ENCODE data around the gene RNF144A. TPM values are rescaled to one million over a fixed set of nuclear protein-coding genes. Genes with fewer than 3 reads are reported as not detected.

RNF144A gene
- total and polyA plus RNA-seq, 2 of the 13 experiments (the other 11 are each of a cell fraction or from before 2014, with no cell fraction given) = 13.9 to 16.5 TPM

DNA sequence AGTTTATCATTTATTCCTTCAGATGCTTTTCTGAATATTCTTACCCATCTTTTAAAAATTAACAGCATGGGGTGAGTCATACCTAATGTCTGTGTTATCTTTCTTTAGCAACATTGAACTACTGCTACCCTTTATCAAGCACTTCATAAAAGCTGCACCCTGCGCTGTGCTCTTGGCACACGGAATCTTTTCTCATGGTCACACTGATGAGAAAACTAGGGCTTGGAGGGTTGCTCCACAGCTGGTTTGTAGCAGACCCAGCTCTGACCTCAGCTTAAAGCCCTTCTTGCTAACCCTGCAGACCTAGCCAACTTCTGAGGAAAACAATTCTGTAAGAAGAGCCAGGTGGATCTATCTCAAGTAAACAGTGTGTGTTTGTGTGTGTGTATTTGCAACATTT, 106.3 kb downstream of the RNF144A start (continued):
- TF ChIP-seq, protein P1, sequence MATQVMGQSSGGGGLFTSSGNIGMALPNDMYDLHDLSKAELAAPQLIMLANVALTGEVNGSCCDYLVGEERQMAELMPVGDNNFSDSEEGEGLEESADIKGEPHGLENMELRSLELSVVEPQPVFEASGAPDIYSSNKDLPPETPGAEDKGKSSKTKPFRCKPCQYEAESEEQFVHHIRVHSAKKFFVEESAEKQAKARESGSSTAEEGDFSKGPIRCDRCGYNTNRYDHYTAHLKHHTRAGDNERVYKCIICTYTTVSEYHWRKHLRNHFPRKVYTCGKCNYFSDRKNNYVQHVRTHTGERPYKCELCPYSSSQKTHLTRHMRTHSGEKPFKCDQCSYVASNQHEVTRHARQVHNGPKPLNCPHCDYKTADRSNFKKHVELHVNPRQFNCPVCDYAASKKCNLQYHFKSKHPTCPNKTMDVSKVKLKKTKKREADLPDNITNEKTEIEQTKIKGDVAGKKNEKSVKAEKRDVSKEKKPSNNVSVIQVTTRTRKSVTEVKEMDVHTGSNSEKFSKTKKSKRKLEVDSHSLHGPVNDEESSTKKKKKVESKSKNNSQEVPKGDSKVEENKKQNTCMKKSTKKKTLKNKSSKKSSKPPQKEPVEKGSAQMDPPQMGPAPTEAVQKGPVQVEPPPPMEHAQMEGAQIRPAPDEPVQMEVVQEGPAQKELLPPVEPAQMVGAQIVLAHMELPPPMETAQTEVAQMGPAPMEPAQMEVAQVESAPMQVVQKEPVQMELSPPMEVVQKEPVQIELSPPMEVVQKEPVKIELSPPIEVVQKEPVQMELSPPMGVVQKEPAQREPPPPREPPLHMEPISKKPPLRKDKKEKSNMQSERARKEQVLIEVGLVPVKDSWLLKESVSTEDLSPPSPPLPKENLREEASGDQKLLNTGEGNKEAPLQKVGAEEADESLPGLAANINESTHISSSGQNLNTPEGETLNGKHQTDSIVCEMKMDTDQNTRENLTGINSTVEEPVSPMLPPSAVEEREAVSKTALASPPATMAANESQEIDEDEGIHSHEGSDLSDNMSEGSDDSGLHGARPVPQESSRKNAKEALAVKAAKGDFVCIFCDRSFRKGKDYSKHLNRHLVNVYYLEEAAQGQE (IDR thresholded peaks at IDR 0.05; ENCODE audit: borderline replicate concordance in 1 of 2, low read depth in 1 of 2, low read length in 2 of 2) = no peak
- no peak for TF ChIP-seq KDM5B (CRISPR knock-in tag; IDR thresholded peaks at IDR 0.05; ENCODE audit: borderline replicate concordance)

DNA sequence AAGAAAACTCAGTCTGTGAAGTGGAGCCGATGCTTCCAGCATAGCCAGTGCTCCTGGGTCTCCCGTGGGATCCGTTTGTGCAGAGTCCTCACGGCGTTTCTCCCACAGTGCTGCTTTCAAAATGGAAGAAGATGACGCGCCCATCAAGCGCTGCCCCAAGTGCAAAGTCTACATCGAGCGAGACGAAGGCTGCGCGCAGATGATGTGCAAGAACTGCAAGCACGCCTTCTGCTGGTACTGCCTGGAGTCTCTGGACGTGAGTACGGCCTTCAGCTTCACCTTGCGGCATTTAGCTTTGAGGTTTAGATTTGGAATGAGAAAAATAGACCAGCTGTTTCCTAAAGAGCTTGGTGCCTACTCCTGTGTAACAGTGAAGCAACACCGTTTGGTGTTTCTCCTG, 107.0 kb downstream of the RNF144A start:
- no peak for FAIRE-seq
- TF ChIP-seq HNRNPUL1 (IDR thresholded peaks at IDR 0.05; ENCODE audit: low read depth, low read length) = no peak
- TF ChIP-seq, protein P2, sequence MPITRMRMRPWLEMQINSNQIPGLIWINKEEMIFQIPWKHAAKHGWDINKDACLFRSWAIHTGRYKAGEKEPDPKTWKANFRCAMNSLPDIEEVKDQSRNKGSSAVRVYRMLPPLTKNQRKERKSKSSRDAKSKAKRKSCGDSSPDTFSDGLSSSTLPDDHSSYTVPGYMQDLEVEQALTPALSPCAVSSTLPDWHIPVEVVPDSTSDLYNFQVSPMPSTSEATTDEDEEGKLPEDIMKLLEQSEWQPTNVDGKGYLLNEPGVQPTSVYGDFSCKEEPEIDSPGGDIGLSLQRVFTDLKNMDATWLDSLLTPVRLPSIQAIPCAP (CRISPR knock-in tag; IDR thresholded peaks at IDR 0.05; ENCODE audit: low read depth) = no peak
- TF ChIP-seq, protein P3, sequence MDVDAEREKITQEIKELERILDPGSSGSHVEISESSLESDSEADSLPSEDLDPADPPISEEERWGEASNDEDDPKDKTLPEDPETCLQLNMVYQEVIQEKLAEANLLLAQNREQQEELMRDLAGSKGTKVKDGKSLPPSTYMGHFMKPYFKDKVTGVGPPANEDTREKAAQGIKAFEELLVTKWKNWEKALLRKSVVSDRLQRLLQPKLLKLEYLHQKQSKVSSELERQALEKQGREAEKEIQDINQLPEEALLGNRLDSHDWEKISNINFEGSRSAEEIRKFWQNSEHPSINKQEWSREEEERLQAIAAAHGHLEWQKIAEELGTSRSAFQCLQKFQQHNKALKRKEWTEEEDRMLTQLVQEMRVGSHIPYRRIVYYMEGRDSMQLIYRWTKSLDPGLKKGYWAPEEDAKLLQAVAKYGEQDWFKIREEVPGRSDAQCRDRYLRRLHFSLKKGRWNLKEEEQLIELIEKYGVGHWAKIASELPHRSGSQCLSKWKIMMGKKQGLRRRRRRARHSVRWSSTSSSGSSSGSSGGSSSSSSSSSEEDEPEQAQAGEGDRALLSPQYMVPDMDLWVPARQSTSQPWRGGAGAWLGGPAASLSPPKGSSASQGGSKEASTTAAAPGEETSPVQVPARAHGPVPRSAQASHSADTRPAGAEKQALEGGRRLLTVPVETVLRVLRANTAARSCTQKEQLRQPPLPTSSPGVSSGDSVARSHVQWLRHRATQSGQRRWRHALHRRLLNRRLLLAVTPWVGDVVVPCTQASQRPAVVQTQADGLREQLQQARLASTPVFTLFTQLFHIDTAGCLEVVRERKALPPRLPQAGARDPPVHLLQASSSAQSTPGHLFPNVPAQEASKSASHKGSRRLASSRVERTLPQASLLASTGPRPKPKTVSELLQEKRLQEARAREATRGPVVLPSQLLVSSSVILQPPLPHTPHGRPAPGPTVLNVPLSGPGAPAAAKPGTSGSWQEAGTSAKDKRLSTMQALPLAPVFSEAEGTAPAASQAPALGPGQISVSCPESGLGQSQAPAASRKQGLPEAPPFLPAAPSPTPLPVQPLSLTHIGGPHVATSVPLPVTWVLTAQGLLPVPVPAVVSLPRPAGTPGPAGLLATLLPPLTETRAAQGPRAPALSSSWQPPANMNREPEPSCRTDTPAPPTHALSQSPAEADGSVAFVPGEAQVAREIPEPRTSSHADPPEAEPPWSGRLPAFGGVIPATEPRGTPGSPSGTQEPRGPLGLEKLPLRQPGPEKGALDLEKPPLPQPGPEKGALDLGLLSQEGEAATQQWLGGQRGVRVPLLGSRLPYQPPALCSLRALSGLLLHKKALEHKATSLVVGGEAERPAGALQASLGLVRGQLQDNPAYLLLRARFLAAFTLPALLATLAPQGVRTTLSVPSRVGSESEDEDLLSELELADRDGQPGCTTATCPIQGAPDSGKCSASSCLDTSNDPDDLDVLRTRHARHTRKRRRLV (CRISPR knock-in tag; IDR thresholded peaks at IDR 0.05) = no peak
- Histone ChIP-seq H3K79me2 (ENCODE audit: insufficient read depth, low read length) (no peaks in the 10 kb centered on the region), H3K4me1 (ENCODE audit: insufficient read depth, low read length) (peaks cover 9% of the 10 kb centered on the region; the same call in 1 of the 2 replicates), H3K36me3 (replicated peaks in 1 of 2; ENCODE audit: control insufficient read depth in 1 of 2, insufficient read depth in 2 of 2, low read length in 2 of 2) (peaks cover 8 to 56% of the 10 kb centered on the region in 2 experiments), H3K4me3 (replicated peaks in 1 of 3; ENCODE audit: insufficient read depth in 1 of 3, low read depth in 2 of 3, low read length in 3 of 3) (no peak overlapping the region), H2AFZ (ENCODE audit: low read length) (no peak overlapping the region), H3K4me2 (ENCODE audit: low read depth, low read length) (no peak overlapping the region), H3K27ac (ENCODE audit: extremely low read length, insufficient read depth, low read length) (no peak overlapping the region), H3K27me3 (ENCODE audit: control insufficient read depth in 1 of 2, insufficient read depth in 2 of 2, low read length in 2 of 2) (no peaks in the 10 kb centered on the region), H3K9ac (ENCODE audit: insufficient read depth, low read depth, low read length) (no peak overlapping the region), H4K20me1 (ENCODE audit: insufficient read depth, low read length) (no peaks in the 10 kb centered on the region), H3K9me3 (ENCODE audit: low read length) (no peaks in the 10 kb centered on the region)
- intact Hi-C loops (cut with micrococcal nuclease; ENCODE audit: unreplicated experiment) = no loop called here
- no TSS peak for BruUV-seq (replicated peaks)
- WGBS (ENCODE audit: low lambda C conversion rate) = 93% methylated on average over 18 of the region's 18 CpGs
- in situ Hi-C loops (cut with HindIII; ENCODE audit: extremely low pct_ligation_motif_present, low pct_unique_long_range_greater_than_20kb) = no loop called here
- no peak for ATAC-seq
- POLR2A ChIA-PET = no interaction called here
- CTCF ChIA-PET (ENCODE audit: low intra/inter-chr PET ratio, low total read pairs) = no interaction called here
- DNase-seq (ENCODE audit: low spot score) = no peak

Measured in HepG2 (cell line).